ENCODE results near the gene KCND1.

KCND1 gene

DNA sequence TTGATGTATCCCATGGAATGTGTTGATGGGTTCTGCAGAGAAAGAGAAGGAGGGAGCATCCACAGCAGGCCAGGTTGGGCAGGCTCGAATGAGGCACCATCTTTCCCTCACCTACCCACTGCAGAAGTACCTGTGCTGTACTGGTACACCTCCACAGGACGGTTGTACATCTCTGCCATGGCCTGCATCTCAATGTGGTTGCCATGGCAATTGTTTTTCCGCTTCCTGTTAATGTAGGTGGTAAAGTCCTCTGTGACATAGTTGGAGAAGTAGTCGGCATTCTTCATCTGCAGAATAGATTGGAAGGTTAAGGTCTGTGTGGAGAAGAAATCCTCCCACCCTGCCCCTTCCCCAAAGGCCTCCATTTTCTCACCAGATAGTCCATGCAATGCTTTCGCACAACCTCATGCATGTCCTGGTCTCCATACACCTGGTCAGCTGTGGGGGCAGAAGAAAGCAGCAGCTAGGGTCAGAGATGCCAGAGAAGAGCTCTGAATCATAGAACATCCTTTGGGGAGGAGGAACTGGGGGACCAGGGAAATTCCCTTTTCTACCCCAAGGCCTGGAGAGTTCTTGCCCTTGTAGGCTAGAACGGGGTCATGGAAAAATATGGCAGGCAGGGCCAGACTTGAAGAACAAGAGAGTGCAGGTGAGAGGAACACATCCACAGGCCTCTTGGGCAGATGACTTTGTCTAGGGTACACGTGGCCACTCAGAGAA, 36.9 kb downstream of the KCND1 start:
- Histone ChIP-seq H3K27me3 (ENCODE audit: control insufficient read depth in 5 of 5, insufficient read depth in 4 of 5, low read length in 5 of 5) (peaks cover 0 to 9% (median 2%) of the 10 kb centered on the region in 5 donors), H3K27ac (ENCODE audit: low read depth, low read length) (no peak overlapping the region), H3K9me3 (ENCODE audit: control insufficient read depth in 5 of 5, low read length in 5 of 5) (peaks cover 0 to 10% (median 5%) of the 10 kb centered on the region in 5 donors), H3K9ac (ENCODE audit: low read length in 5 of 5) (no peak overlapping the region), H3K4me3 (ENCODE audit: low read depth in 1 of 5, low read length in 5 of 5) (no peak overlapping the region), H3K4me1 (ENCODE audit: control insufficient read depth in 5 of 5, insufficient read depth in 5 of 5, low read length in 5 of 5) (peaks cover 0 to 25% (median 0%) of the 10 kb centered on the region in 5 donors), H3K36me3 (ENCODE audit: control insufficient read depth in 5 of 5, insufficient read depth in 5 of 5, low read length in 5 of 5) (peaks cover 4 to 41% (median 26%) of the 10 kb centered on the region in 5 donors)

- peaks cover 0 to 4% (median 0%) of the 10 kb centered on the region in 5 donors for H3K27me3 ChIP-seq (ENCODE audit: control insufficient read depth in 5 of 5, insufficient read depth in 4 of 5, low read length in 5 of 5)
These were observed 37.9 kb downstream of the KCND1 start for GRCh38 chrX:48933757-48934156.

GRCh38 chrX:48927736-48928382, 43.8 kb downstream of the KCND1 start:
- peaks cover 0 to 10% (median 7%) of the 10 kb centered on the region in 5 donors for H3K27me3 ChIP-seq (ENCODE audit: control insufficient read depth in 5 of 5, insufficient read depth in 4 of 5, low read length in 5 of 5)
- H3K9ac ChIP-seq (ENCODE audit: low read length in 5 of 5) = no peak overlapping the region
- H3K4me3 ChIP-seq (ENCODE audit: low read depth in 1 of 5, low read length in 5 of 5) = no peak overlapping the region
- peaks cover 0 to 2% (median 2%) of the 10 kb centered on the region in 5 donors for H3K9me3 ChIP-seq (ENCODE audit: control insufficient read depth in 5 of 5, low read length in 5 of 5)
- no peak overlapping the region for H3K27ac ChIP-seq (ENCODE audit: low read depth, low read length)
- H3K36me3 ChIP-seq (ENCODE audit: control insufficient read depth in 5 of 5, insufficient read depth in 5 of 5, low read length in 5 of 5) = peaks cover 4 to 52% (median 39%) of the 10 kb centered on the region in 5 donors
- H3K4me1 ChIP-seq (ENCODE audit: control insufficient read depth in 5 of 5, insufficient read depth in 5 of 5, low read length in 5 of 5) = no peaks in the 10 kb centered on the region

More at GRCh38 chrX:48933757-48934156, 37.9 kb downstream of the KCND1 start:
- Histone ChIP-seq H3K4me3 (ENCODE audit: low read depth in 1 of 5, low read length in 5 of 5) (no peak overlapping the region), H3K4me1 (ENCODE audit: control insufficient read depth in 5 of 5, insufficient read depth in 5 of 5, low read length in 5 of 5) (peaks cover 0 to 21% (median 0%) of the 10 kb centered on the region in 5 donors), H3K9ac (ENCODE audit: low read length in 5 of 5) (no peak overlapping the region), H3K36me3 (ENCODE audit: control insufficient read depth in 5 of 5, insufficient read depth in 5 of 5, low read length in 5 of 5) (peaks cover 4 to 37% (median 26%) of the 10 kb centered on the region in 5 donors), H3K9me3 (ENCODE audit: control insufficient read depth in 5 of 5, low read length in 5 of 5) (peaks cover 0 to 10% (median 5%) of the 10 kb centered on the region in 5 donors), H3K27ac (ENCODE audit: low read depth, low read length) (no peak overlapping the region)

DNA sequence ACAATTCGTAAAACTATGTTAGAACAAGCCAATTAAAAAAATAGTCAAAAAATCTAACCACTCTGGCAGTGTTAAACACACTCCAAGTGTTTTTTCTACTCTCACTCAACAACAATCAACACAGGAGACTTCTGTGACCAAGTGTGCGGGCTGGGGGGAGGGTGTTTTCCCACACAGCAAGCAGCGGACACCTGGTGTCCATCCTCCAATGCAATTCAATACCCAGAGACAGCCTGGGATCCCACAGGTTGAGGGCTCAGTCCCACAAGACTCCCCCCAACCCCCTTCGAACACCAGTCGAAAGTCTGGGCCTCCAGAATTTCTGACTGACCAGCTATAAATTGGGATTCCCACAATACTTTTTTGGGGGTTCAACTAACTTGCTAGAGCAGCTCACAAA, 44.5 kb downstream of the KCND1 start:
- no peaks in the 10 kb centered on the region for H3K4me1 ChIP-seq (ENCODE audit: control insufficient read depth in 5 of 5, insufficient read depth in 5 of 5, low read length in 5 of 5)
- H3K9me3 ChIP-seq (ENCODE audit: control insufficient read depth in 5 of 5, low read length in 5 of 5) = no peaks in the 10 kb centered on the region
- H3K36me3 ChIP-seq (ENCODE audit: control insufficient read depth in 5 of 5, insufficient read depth in 5 of 5, low read length in 5 of 5) = peaks cover 4 to 57% (median 41%) of the 10 kb centered on the region in 5 donors
- no peak overlapping the region for H3K9ac ChIP-seq (ENCODE audit: low read length in 5 of 5)
- no peak overlapping the region for H3K27ac ChIP-seq (ENCODE audit: low read depth, low read length)
- no peak overlapping the region for H3K4me3 ChIP-seq (ENCODE audit: low read depth in 1 of 5, low read length in 5 of 5)
- H3K27me3 ChIP-seq (ENCODE audit: control insufficient read depth in 5 of 5, insufficient read depth in 4 of 5, low read length in 5 of 5) = peaks cover 0 to 10% (median 7%) of the 10 kb centered on the region in 5 donors

DNA sequence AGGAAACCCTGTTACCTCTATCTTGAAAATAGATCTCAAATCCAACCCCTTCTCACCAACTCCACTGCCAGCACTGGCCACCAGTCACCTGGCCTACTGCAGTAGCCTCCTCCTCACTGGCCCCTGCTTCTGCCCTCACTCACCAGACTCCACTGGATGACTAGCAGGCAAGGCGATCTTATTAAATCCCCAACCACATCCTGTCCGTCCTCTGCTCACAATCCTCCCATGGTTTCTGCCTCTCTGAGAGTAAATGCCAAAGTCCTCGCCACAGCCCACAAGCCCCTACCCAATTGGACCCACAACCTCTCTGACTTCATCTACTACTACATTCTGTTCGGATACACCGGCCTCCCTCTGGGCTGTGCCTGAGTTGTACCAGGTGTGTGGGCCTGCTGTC, 47.4 kb downstream of the KCND1 start:
- Histone ChIP-seq H3K4me1 (ENCODE audit: control insufficient read depth in 5 of 5, insufficient read depth in 5 of 5, low read length in 5 of 5) (peaks cover 0 to 9% (median 4%) of the 10 kb centered on the region in 5 donors), H3K27me3 (ENCODE audit: control insufficient read depth in 5 of 5, insufficient read depth in 4 of 5, low read length in 5 of 5) (peaks cover 0 to 15% (median 7%) of the 10 kb centered on the region in 5 donors), H3K9ac (ENCODE audit: low read length in 5 of 5) (no peak overlapping the region), H3K9me3 (ENCODE audit: control insufficient read depth in 5 of 5, low read length in 5 of 5) (no peaks in the 10 kb centered on the region), H3K27ac (ENCODE audit: low read depth, low read length) (no peak overlapping the region), H3K4me3 (ENCODE audit: low read depth in 1 of 5, low read length in 5 of 5) (no peak overlapping the region), H3K36me3 (ENCODE audit: control insufficient read depth in 5 of 5, insufficient read depth in 5 of 5, low read length in 5 of 5) (peaks cover 0 to 51% (median 37%) of the 10 kb centered on the region in 5 donors)

DNA sequence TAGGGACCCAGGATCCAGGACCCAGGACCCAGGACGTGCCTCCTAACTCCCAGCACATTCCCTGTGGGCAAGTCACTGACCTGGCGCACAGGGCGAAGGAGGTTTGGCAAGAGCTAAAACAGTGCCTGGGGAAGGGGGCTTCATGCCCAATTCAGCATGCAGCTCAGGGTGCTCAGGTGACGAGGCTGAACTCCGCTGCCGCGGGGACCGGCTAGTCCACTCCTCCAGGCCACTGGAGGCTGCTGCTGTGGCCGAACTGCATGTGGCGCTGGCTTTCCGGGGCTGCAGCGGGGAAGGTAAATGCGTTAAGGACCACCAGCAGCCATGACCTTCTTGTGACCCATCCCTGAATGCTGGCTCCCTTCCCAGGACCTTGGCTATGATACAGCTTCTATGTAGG, 47.9 kb downstream of the KCND1 start:
- no peak overlapping the region for H3K27ac ChIP-seq (ENCODE audit: low read depth, low read length)
- H3K9ac ChIP-seq (ENCODE audit: low read length in 5 of 5) = no peak overlapping the region
- H3K36me3 ChIP-seq (ENCODE audit: control insufficient read depth in 5 of 5, insufficient read depth in 5 of 5, low read length in 5 of 5) = peaks cover 0 to 51% (median 37%) of the 10 kb centered on the region in 5 donors

DNA sequence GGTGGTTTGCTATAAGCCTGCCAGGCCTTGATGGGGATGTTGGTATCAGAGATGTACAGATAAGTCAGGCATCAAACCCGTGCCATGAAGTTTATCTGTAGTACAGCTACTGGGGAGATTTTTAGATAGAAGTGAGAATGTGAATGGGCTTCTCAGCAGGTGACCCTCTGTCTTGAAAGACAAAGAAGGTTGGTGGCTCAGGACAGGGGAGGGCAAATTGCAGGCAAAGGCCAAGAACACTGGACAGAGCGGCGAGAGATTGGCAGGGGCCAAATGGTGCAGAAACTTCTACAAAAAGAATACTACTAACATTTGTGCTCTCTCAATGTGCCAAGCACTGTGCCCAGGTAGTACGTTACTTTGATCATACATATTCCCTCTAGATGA, 50.9 kb downstream of the KCND1 start:
- peaks cover 0 to 27% (median 26%) of the 10 kb centered on the region in 5 donors for H3K4me1 ChIP-seq (ENCODE audit: control insufficient read depth in 5 of 5, insufficient read depth in 5 of 5, low read length in 5 of 5)
- H3K27ac ChIP-seq (ENCODE audit: low read depth, low read length) = no peak overlapping the region
- H3K9ac ChIP-seq (ENCODE audit: low read length in 5 of 5) = no peak overlapping the region
- no peak overlapping the region for H3K4me3 ChIP-seq (ENCODE audit: low read depth in 1 of 5, low read length in 5 of 5)
- H3K27me3 ChIP-seq (ENCODE audit: control insufficient read depth in 5 of 5, insufficient read depth in 4 of 5, low read length in 5 of 5) = peaks cover 0 to 18% (median 3%) of the 10 kb centered on the region in 5 donors
- H3K9me3 ChIP-seq (ENCODE audit: control insufficient read depth in 5 of 5, low read length in 5 of 5) = no peaks in the 10 kb centered on the region
- H3K36me3 ChIP-seq (ENCODE audit: control insufficient read depth in 5 of 5, insufficient read depth in 5 of 5, low read length in 5 of 5) = peaks cover 0 to 39% (median 30%) of the 10 kb centered on the region in 5 donors

More for the DNA sequence above, 47.9 kb downstream of the KCND1 start:
- Histone ChIP-seq H3K27me3 (ENCODE audit: control insufficient read depth in 5 of 5, insufficient read depth in 4 of 5, low read length in 5 of 5) (peaks cover 0 to 15% (median 7%) of the 10 kb centered on the region in 5 donors), H3K9me3 (ENCODE audit: control insufficient read depth in 5 of 5, low read length in 5 of 5) (no peaks in the 10 kb centered on the region), H3K4me3 (ENCODE audit: low read depth in 1 of 5, low read length in 5 of 5) (no peak overlapping the region), H3K4me1 (ENCODE audit: control insufficient read depth in 5 of 5, insufficient read depth in 5 of 5, low read length in 5 of 5) (peaks cover 0 to 12% (median 8%) of the 10 kb centered on the region in 5 donors)

DNA sequence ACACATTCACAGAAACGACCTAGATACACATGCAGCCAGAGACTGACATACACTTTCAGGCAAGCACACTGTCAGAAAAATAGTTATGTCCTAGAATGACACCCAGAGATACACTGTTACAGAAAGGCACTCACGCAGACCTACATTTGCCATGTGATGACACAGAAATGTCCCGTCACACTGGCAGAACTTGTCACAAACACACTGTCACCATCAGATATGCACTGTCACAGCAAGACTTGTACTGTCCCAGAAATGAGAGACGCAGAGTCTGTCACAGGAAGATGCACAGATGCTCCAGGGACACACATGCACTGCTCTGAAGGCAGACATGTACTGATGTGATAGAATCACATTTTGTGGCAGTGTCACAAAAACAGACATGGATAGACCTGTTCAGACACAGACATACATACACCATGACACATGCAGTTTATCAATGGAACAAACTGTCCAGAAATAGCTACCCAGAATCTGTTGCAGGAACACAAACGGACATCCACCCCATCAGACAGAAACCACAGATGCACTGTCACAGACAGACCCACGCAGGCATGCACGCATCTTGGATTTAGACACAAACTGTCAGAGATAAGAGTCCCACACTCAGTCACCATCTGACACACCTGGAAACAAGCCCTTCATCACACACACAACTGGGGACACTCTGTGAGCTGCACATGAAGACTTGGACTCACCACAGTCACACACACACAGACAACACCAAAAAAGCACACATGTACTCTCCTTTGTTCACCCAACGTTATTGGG, 51.5 kb downstream of the KCND1 start:
- Histone ChIP-seq H3K4me3 (ENCODE audit: low read depth in 1 of 5, low read length in 5 of 5) (peak overlapping the region in 1 of 5 donors; percentile 64), H3K4me1 (ENCODE audit: control insufficient read depth in 5 of 5, insufficient read depth in 5 of 5, low read length in 5 of 5) (peaks cover 0 to 27% (median 26%) of the 10 kb centered on the region in 5 donors)

GRCh38 chrX:48919360-48919841, 52.2 kb downstream of the KCND1 start:
- H3K27ac ChIP-seq (ENCODE audit: low read depth, low read length) = peak overlapping the region; percentile 30
- H3K9me3 ChIP-seq (ENCODE audit: control insufficient read depth in 5 of 5, low read length in 5 of 5) = no peaks in the 10 kb centered on the region
- peaks cover 0 to 17% (median 3%) of the 10 kb centered on the region in 5 donors for H3K27me3 ChIP-seq (ENCODE audit: control insufficient read depth in 5 of 5, insufficient read depth in 4 of 5, low read length in 5 of 5)
- peak overlapping the region in 2 of 5 donors; percentile 17 to 45 for H3K9ac ChIP-seq (ENCODE audit: low read length in 5 of 5)
- peaks cover 0 to 37% (median 23%) of the 10 kb centered on the region in 5 donors for H3K36me3 ChIP-seq (ENCODE audit: control insufficient read depth in 5 of 5, insufficient read depth in 5 of 5, low read length in 5 of 5)
- peak overlapping the region; percentile 43 to 64 (median 58) for H3K4me3 ChIP-seq (ENCODE audit: low read depth in 1 of 5, low read length in 5 of 5)
- H3K4me1 ChIP-seq (ENCODE audit: control insufficient read depth in 5 of 5, insufficient read depth in 5 of 5, low read length in 5 of 5) = peaks cover 0 to 27% (median 26%) of the 10 kb centered on the region in 5 donors

More for the DNA sequence above, 51.5 kb downstream of the KCND1 start:
- peaks cover 0 to 35% (median 25%) of the 10 kb centered on the region in 5 donors for H3K36me3 ChIP-seq (ENCODE audit: control insufficient read depth in 5 of 5, insufficient read depth in 5 of 5, low read length in 5 of 5)
- H3K9me3 ChIP-seq (ENCODE audit: control insufficient read depth in 5 of 5, low read length in 5 of 5) = no peaks in the 10 kb centered on the region
- H3K27ac ChIP-seq (ENCODE audit: low read depth, low read length) = peak overlapping the region; percentile 30
- peaks cover 0 to 18% (median 3%) of the 10 kb centered on the region in 5 donors for H3K27me3 ChIP-seq (ENCODE audit: control insufficient read depth in 5 of 5, insufficient read depth in 4 of 5, low read length in 5 of 5)
- no peak overlapping the region for H3K9ac ChIP-seq (ENCODE audit: low read length in 5 of 5)

Data from subcutaneous abdominal adipose tissue (tissue), 5 donors.